OCI-LY1 (cell line): ENCODE results near the gene DUSP5.
A peak's percentile ranks its signal among the peaks of the same experiment; 100 is the strongest.

Experiments used
- EZH2 ChIP-seq: fragments of 200-600 bp; sonication (generic), shearing (Covaris generic); IDR thresholded peaks from 2 replicates; pipeline ENCODE4 v1.8.0; 2017; ENCODE audit warnings: borderline replicate concordance, mixed run types, mild to moderate bottlenecking, antibody characterized with exemption, low read length, moderate library complexity, mixed read lengths
- TF ChIP-seq, protein P1 (sequence below): fragments of 200-600 bp; sonication (generic), shearing (Covaris generic); IDR thresholded peaks from 2 replicates; pipeline ENCODE4 v1.5.1; 2017; ENCODE audit warnings: mild to moderate bottlenecking, antibody characterized with exemption, low read length, moderate library complexity, mixed read lengths

DNA sequence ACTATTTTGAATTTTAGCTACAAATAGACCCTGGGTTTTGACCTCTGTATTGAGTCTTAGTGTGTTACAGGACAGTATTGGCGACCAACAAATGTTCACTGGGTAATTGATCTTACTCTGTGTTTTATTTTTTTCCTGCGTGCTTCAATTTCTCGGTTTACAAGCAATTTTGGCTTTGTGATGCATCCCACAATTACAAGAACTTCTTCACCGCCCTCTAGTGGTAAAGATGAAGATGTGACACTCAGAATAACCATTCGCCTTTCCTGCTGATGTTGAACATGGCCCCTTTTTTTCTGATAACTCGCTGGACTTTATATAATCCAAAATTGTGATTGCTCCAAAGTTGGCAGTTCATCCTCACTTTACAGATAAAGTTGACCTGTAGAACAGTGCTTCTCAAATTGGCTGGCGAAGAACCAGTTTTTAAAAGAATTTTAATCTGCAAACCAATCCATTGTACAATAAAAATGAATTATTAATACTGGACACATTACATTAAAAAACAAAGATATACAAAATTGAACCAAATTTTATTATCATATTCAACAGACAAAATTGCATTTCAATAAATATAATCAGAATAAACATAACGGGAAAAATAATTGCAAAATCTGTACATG, 49.5 kb downstream of the DUSP5 start:
- TF ChIP-seq, protein P1, sequence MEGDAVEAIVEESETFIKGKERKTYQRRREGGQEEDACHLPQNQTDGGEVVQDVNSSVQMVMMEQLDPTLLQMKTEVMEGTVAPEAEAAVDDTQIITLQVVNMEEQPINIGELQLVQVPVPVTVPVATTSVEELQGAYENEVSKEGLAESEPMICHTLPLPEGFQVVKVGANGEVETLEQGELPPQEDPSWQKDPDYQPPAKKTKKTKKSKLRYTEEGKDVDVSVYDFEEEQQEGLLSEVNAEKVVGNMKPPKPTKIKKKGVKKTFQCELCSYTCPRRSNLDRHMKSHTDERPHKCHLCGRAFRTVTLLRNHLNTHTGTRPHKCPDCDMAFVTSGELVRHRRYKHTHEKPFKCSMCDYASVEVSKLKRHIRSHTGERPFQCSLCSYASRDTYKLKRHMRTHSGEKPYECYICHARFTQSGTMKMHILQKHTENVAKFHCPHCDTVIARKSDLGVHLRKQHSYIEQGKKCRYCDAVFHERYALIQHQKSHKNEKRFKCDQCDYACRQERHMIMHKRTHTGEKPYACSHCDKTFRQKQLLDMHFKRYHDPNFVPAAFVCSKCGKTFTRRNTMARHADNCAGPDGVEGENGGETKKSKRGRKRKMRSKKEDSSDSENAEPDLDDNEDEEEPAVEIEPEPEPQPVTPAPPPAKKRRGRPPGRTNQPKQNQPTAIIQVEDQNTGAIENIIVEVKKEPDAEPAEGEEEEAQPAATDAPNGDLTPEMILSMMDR = peak; percentile 90
- TF ChIP-seq EZH2 = no peak
